ENCODE data around the gene NUDT4B. TPM values are rescaled to one million over a fixed set of nuclear protein-coding genes. Genes with fewer than 3 reads are reported as not detected.
"Not testable (repeated sequence)": the region's sequence is repeated elsewhere in the genome, so short reads cannot be mapped to it uniquely, and the experiment has no call there.

Gene NUDT4B
- total and polyA plus RNA-seq, 2 of the 13 experiments (the other 11 are each of a cell fraction or from before 2014, with no cell fraction given): 3.3 to 24.5 TPM

- POLR2A ChIA-PET; FAIRE-seq; H3K9me3 ChIP-seq (ENCODE audit: low read length); H3K36me3 ChIP-seq (replicated peaks in 1 of 2; ENCODE audit: control insufficient read depth in 1 of 2, insufficient read depth in 2 of 2, low read length in 2 of 2); H2AFZ ChIP-seq (ENCODE audit: low read length); H3K9ac ChIP-seq (ENCODE audit: insufficient read depth, low read depth, low read length); in situ Hi-C loops (cut with HindIII; ENCODE audit: extremely low pct_ligation_motif_present, low pct_unique_long_range_greater_than_20kb); intact Hi-C loops (cut with micrococcal nuclease; ENCODE audit: unreplicated experiment); CTCF ChIA-PET (ENCODE audit: low intra/inter-chr PET ratio, low total read pairs); H3K79me2 ChIP-seq (ENCODE audit: insufficient read depth, low read length); H3K27ac ChIP-seq (ENCODE audit: extremely low read length, insufficient read depth, low read length); ATAC-seq; DNase-seq (ENCODE audit: low spot score); H3K4me2 ChIP-seq (ENCODE audit: low read depth, low read length); H3K4me3 ChIP-seq (replicated peaks in 1 of 3; ENCODE audit: insufficient read depth in 1 of 3, low read depth in 2 of 3, low read length in 3 of 3); H3K4me1 ChIP-seq (ENCODE audit: insufficient read depth, low read length); H3K27me3 ChIP-seq (ENCODE audit: control insufficient read depth in 1 of 2, insufficient read depth in 2 of 2, low read length in 2 of 2); H4K20me1 ChIP-seq (ENCODE audit: insufficient read depth, low read length); BruUV-seq (replicated peaks): not testable (repeated sequence)
- WGBS (ENCODE audit: low lambda C conversion rate): 0% methylated on average over 1 of the region's 5 CpGs
Observed at GRCh38 chr1:148703973-148704591, 44.5 kb upstream of the NUDT4B start.

- ATAC-seq; H3K9ac ChIP-seq (ENCODE audit: insufficient read depth, low read depth, low read length); H3K36me3 ChIP-seq (replicated peaks in 1 of 2; ENCODE audit: control insufficient read depth in 1 of 2, insufficient read depth in 2 of 2, low read length in 2 of 2); H3K4me3 ChIP-seq (replicated peaks in 1 of 3; ENCODE audit: insufficient read depth in 1 of 3, low read depth in 2 of 3, low read length in 3 of 3); CTCF ChIA-PET (ENCODE audit: low intra/inter-chr PET ratio, low total read pairs); DNase-seq (ENCODE audit: low spot score); H4K20me1 ChIP-seq (ENCODE audit: insufficient read depth, low read length); in situ Hi-C loops (cut with HindIII; ENCODE audit: extremely low pct_ligation_motif_present, low pct_unique_long_range_greater_than_20kb); H3K9me3 ChIP-seq (ENCODE audit: low read length); H2AFZ ChIP-seq (ENCODE audit: low read length); H3K4me1 ChIP-seq (ENCODE audit: insufficient read depth, low read length); BruUV-seq (replicated peaks); POLR2A ChIA-PET; H3K27ac ChIP-seq (ENCODE audit: extremely low read length, insufficient read depth, low read length); H3K27me3 ChIP-seq (ENCODE audit: control insufficient read depth in 1 of 2, insufficient read depth in 2 of 2, low read length in 2 of 2); H3K4me2 ChIP-seq (ENCODE audit: low read depth, low read length); intact Hi-C loops (cut with micrococcal nuclease; ENCODE audit: unreplicated experiment); FAIRE-seq; H3K79me2 ChIP-seq (ENCODE audit: insufficient read depth, low read length): not testable (repeated sequence)
- WGBS (ENCODE audit: low lambda C conversion rate): no CpG with 5 or more reads among the region's 4 CpGs
Observed at GRCh38 chr1:148705316-148705948, 43.1 kb upstream of the NUDT4B start.

- H3K4me2 ChIP-seq (ENCODE audit: low read depth, low read length); H3K27me3 ChIP-seq (ENCODE audit: control insufficient read depth in 1 of 2, insufficient read depth in 2 of 2, low read length in 2 of 2); ATAC-seq; H3K9ac ChIP-seq (ENCODE audit: insufficient read depth, low read depth, low read length); BruUV-seq (replicated peaks); H4K20me1 ChIP-seq (ENCODE audit: insufficient read depth, low read length); H2AFZ ChIP-seq (ENCODE audit: low read length); H3K9me3 ChIP-seq (ENCODE audit: low read length); DNase-seq (ENCODE audit: low spot score); intact Hi-C loops (cut with micrococcal nuclease; ENCODE audit: unreplicated experiment); CTCF ChIA-PET (ENCODE audit: low intra/inter-chr PET ratio, low total read pairs); FAIRE-seq; H3K27ac ChIP-seq (ENCODE audit: extremely low read length, insufficient read depth, low read length); in situ Hi-C loops (cut with HindIII; ENCODE audit: extremely low pct_ligation_motif_present, low pct_unique_long_range_greater_than_20kb); POLR2A ChIA-PET; H3K4me1 ChIP-seq (ENCODE audit: insufficient read depth, low read length); H3K4me3 ChIP-seq (replicated peaks in 1 of 3; ENCODE audit: insufficient read depth in 1 of 3, low read depth in 2 of 3, low read length in 3 of 3); H3K36me3 ChIP-seq (replicated peaks in 1 of 2; ENCODE audit: control insufficient read depth in 1 of 2, insufficient read depth in 2 of 2, low read length in 2 of 2); H3K79me2 ChIP-seq (ENCODE audit: insufficient read depth, low read length): not testable (repeated sequence)
- no CpG with 5 or more reads among the region's 1 CpG for WGBS (ENCODE audit: low lambda C conversion rate)
Observed at GRCh38 chr1:148708779-148709333, 39.7 kb upstream of the NUDT4B start.

DNA sequence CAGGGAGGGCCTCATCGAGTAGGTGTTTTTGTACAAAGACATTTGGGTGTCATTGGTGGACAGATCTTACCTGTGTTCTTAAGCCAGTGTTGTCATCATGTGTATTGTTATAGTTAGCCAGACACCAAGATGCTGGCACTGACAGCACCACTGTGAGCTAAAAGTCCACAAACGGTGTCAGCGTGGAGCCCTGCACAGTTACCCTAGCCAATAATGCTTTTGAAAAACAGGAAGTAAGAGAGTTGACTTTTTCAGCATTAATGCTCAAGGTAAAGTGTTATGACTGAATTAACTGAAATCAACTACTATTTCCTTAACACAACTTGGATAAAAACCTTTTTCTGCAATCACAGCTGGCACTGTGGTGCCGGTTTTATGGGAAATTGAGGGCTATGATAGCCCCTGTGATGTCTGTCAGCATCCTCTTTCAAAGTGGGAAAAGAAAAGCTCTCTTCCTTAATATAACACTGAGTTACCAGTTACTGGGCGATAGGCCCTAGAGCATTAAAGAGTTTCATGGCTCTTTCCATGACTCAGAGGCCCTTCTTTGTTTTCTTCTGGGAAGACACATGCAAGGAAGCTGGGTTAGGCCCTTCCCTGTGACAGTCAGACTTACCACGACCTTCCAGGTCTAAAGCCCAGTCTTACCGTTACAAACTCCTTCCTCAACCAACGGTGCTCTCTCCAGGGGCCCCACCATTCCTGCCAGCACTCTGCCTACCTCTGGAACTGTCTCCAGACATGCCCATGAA is 37.6 kb upstream of the NUDT4B start:
- H2AFZ ChIP-seq (ENCODE audit: low read length); H4K20me1 ChIP-seq (ENCODE audit: insufficient read depth, low read length); H3K36me3 ChIP-seq (replicated peaks in 1 of 2; ENCODE audit: control insufficient read depth in 1 of 2, insufficient read depth in 2 of 2, low read length in 2 of 2); CTCF ChIA-PET (ENCODE audit: low intra/inter-chr PET ratio, low total read pairs); DNase-seq (ENCODE audit: low spot score); in situ Hi-C loops (cut with HindIII; ENCODE audit: extremely low pct_ligation_motif_present, low pct_unique_long_range_greater_than_20kb); POLR2A ChIA-PET; H3K27me3 ChIP-seq (ENCODE audit: control insufficient read depth in 1 of 2, insufficient read depth in 2 of 2, low read length in 2 of 2); H3K9me3 ChIP-seq (ENCODE audit: low read length); ATAC-seq; FAIRE-seq; BruUV-seq (replicated peaks); H3K9ac ChIP-seq (ENCODE audit: insufficient read depth, low read depth, low read length); H3K4me2 ChIP-seq (ENCODE audit: low read depth, low read length); H3K4me3 ChIP-seq (replicated peaks in 1 of 3; ENCODE audit: insufficient read depth in 1 of 3, low read depth in 2 of 3, low read length in 3 of 3); H3K27ac ChIP-seq (ENCODE audit: extremely low read length, insufficient read depth, low read length); H3K79me2 ChIP-seq (ENCODE audit: insufficient read depth, low read length); intact Hi-C loops (cut with micrococcal nuclease; ENCODE audit: unreplicated experiment); H3K4me1 ChIP-seq (ENCODE audit: insufficient read depth, low read length): not testable (repeated sequence)
- WGBS (ENCODE audit: low lambda C conversion rate): no CpG with 5 or more reads among the region's 8 CpGs
